ENCODE measurements around the gene CNN1. TPM values are rescaled to one million over a fixed set of nuclear protein-coding genes. Genes with fewer than 3 reads are reported as not detected.

The CNN1 gene
- total and polyA plus RNA-seq, 7 donors = 4.9 to 3,058 (median 1,586) TPM

GRCh38 chr19:11496391-11497163 is 42.1 kb upstream of the CNN1 start:
- TF ChIP-seq POLR2A (IDR thresholded peaks at IDR 0.05) (no peak), CTCF (IDR thresholded peaks at IDR 0.05) (peak; percentile 50 to 69 (median 64)), EP300 (IDR thresholded peaks at IDR 0.05) (no peak), POLR2AphosphoS5 (IDR thresholded peaks at IDR 0.05) (no peak)
- intact Hi-C loops (cut with DNase I) = loop anchor here (2.0 kb wide), 1 partner anchor 90 kb away; no protein-coding TSS in a partner anchor
- Histone ChIP-seq H3K9me3 (no peaks in the 10 kb centered on the region), H3K4me3 (no peak overlapping the region), H3K4me1 (peaks cover 0 to 5% (median 2%) of the 10 kb centered on the region in 4 donors), H3K27me3 (no peaks in the 10 kb centered on the region), H3K36me3 (peaks cover 8 to 55% (median 23%) of the 10 kb centered on the region in 4 donors), H3K27ac (no peak overlapping the region)
- 65 to 72% methylated on average over 17 of the region's 17 CpGs for WGBS, 2 donors
- DNase-seq = peak; percentile 88

- Histone ChIP-seq H3K4me1 (peaks cover 0 to 5% (median 2%) of the 10 kb centered on the region in 4 donors), H3K36me3 (peaks cover 8 to 29% (median 18%) of the 10 kb centered on the region in 4 donors), H3K9me3 (no peaks in the 10 kb centered on the region), H3K27ac (no peak overlapping the region), H3K27me3 (no peaks in the 10 kb centered on the region), H3K4me3 (no peak overlapping the region)
- WGBS, 2 donors = 87 to 91% methylated on average over 6 of the region's 6 CpGs
- DNase-seq = no peak
- TF ChIP-seq EP300 (IDR thresholded peaks at IDR 0.05) (no peak), POLR2AphosphoS5 (IDR thresholded peaks at IDR 0.05) (no peak), POLR2A (IDR thresholded peaks at IDR 0.05) (no peak), CTCF (IDR thresholded peaks at IDR 0.05) (no peak)
- intact Hi-C loops (cut with DNase I) = no loop called here
These were observed 39.4 kb upstream of the CNN1 start for GRCh38 chr19:11499220-11499726.

GRCh38 chr19:11499890-11500420 is 38.7 kb upstream of the CNN1 start:
- H3K9me3 ChIP-seq = no peaks in the 10 kb centered on the region
- no peak for DNase-seq
- peaks cover 1 to 22% (median 14%) of the 10 kb centered on the region in 4 donors for H3K36me3 ChIP-seq
- H3K4me1 ChIP-seq = peaks cover 0 to 10% (median 7%) of the 10 kb centered on the region in 4 donors
- intact Hi-C loops (cut with DNase I) = no loop called here
- no peak overlapping the region for H3K4me3 ChIP-seq
- H3K27ac ChIP-seq = no peak overlapping the region
- H3K27me3 ChIP-seq = no peaks in the 10 kb centered on the region
- 68 to 81% methylated on average over 7 of the region's 7 CpGs for WGBS, 2 donors
- no peak for TF ChIP-seq POLR2AphosphoS5 (IDR thresholded peaks at IDR 0.05)
- TF ChIP-seq POLR2A (IDR thresholded peaks at IDR 0.05) = no peak
- TF ChIP-seq EP300 (IDR thresholded peaks at IDR 0.05) = no peak
- no peak for TF ChIP-seq CTCF (IDR thresholded peaks at IDR 0.05)

- no peaks in the 10 kb centered on the region for H3K36me3 ChIP-seq
- no peak for DNase-seq
- H3K27ac ChIP-seq = peak overlapping the region; percentile 92 to 98 (median 98)
- H3K9me3 ChIP-seq = no peaks in the 10 kb centered on the region
- intact Hi-C loops (cut with DNase I) = loop anchor here (2.0 to 5.0 kb wide), 3 partner anchors 24 to 67 kb away; partner anchors contain the start of genes ECSIT, ELOF1, ODAD3 and PRKCSH
- no peak for TF ChIP-seq EP300 (IDR thresholded peaks at IDR 0.05)
- no peak for TF ChIP-seq CTCF (IDR thresholded peaks at IDR 0.05)
- TF ChIP-seq POLR2A (IDR thresholded peaks at IDR 0.05) = no peak
- TF ChIP-seq POLR2AphosphoS5 (IDR thresholded peaks at IDR 0.05) = no peak
- peaks cover 0 to 20% (median 11%) of the 10 kb centered on the region in 4 donors for H3K4me1 ChIP-seq
- H3K4me3 ChIP-seq = peak overlapping the region in 3 of 4 donors; percentile 82 to 98 (median 94)
- no peaks in the 10 kb centered on the region for H3K27me3 ChIP-seq
- WGBS, 2 donors = 41 to 45% methylated on average over 7 of the region's 7 CpGs
These were observed 34.1 kb upstream of the CNN1 start for GRCh38 chr19:11504502-11505031.

Measured in sigmoid colon (tissue), 7 donors.